Stimulated activated CD8-positive, alpha-beta memory T cell treated with anti-CD3 and anti-CD28 coated beads, Interleukin-4, amount 100 ng/mL, for 1 hour (primary cell): Measurements from ENCODE around the gene KCNE1.
"Not testable (repeated sequence)": the region's sequence is repeated elsewhere in the genome, so short reads cannot be mapped to it uniquely, and the experiment has no call there.

ENCODE experiments used
- DNase-seq, 2 donors: peaks; one replicate each; pipeline ENCODE4 v3.0.0-alpha.2; 2020; ENCODE audit warnings: low read depth in 2 of 2, low spot score in 1 of 2

Gene KCNE1

DNA sequence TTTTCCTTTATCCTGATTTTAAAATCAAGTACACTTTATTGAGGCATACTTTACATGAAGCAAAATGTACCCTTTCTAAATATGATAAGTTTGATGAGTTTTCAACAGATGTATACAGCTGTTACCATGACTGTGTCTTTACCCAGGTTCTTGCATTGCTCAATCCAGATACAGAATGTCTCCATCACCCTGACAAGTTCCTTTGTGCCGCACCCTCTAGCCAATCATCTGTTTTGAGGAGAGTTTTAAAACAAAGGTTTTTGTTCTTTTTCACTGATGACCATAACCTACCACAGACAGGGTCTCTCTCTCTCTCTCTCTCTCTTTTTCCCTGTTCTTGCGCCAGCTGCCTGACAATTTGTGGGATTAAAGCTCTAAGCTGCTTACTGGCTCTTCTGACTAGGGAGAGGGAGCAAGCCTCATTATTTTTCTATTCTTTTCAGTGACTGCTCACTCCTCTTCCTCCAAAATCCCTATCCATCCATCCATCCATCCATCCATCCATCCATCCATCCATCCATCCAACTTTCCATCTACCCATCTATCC, 1.2 kb upstream of the KCNE1 start:
- DNase-seq, result no peak

DNA sequence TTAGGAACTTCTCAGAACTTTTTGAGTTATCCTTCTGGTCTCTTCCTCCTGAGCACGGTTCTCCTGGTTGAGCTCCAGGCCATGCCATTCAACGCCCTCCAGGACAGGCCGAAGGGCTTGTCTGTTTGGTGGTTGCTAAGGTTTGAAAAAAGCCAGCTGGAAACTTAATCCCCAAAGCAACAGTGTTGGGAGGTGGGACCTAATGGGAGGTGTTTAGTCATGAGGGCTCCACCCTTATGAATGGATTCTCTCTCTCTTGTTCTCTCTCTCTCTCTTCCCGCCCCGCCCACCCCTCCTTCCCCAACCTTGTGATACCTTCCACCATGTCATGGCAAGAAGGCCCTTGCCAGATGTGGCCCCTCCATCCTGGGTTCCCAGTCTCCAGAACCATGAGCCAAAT, 829 bp downstream of the KCNE1 start:
- DNase-seq, result no peak

DNA sequence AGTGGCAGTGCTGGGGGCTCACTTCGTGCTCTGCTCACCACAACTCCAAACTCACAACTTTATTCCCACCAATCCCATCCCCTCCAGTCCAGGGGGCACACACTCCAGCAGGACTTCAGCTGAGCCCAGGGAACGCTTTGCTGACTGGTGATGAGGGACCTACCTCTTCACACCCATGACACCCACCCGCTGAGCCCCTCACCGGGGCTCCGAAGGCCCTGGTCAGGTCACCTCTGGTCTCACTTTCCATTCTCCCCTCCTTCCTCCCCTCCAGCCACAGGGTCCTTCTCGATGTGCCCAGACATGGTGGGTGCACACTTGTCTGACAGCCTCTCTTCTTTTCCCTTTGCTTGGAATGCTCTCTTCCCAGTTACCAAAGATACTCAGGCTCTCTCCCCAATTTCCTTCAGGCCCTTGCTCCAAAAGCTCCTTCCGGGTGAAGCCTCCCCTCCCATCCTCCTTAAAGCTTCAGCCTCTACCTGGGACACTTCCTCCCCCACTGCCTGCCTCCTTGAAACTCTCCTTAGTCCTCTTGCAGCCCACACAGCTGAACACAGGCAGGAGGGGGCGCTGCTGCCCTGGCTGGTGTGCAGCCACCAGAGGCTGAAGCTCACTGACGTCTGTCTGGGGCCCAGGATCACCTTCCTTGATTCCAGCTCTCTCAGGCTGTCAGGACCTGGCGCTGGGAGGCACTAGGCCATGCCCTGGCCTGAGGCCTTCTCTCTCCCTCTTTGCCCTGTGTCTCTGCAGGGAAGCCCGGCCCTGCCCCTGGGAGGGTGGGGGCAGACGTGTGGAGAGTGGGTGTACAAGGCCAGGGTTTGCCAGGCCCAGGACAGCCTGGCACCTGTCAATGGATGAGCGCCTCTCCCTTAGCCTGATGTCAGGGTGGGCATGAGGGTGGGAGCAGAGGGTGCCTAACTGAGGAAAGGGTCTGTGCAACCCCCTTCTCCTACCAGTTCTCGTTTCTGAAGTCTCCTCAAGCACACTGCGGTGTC, 1.6 kb downstream of the KCNE1 start:
- DNase-seq, result no peak

DNA sequence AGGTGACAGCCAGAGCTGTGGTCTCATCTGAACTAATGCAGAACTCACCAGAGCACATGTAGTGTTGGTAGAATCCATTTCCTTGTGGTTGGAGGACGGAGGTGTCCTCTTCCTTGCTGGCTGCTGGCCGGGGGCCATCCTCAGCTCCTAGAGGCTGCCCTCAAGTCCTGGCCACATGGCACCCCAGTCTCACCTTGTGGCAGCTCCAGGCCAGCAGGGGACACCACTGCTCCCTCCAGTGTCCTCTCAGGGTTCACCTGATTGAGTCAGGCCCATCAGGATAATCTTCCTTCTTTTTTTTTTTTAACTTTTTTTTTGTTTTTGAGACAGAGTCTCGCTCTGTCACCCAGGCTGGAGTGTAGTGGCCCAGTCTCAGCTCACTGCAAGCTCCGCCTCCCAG, 2.9 kb downstream of the KCNE1 start:
- DNase-seq, result no peak

DNA sequence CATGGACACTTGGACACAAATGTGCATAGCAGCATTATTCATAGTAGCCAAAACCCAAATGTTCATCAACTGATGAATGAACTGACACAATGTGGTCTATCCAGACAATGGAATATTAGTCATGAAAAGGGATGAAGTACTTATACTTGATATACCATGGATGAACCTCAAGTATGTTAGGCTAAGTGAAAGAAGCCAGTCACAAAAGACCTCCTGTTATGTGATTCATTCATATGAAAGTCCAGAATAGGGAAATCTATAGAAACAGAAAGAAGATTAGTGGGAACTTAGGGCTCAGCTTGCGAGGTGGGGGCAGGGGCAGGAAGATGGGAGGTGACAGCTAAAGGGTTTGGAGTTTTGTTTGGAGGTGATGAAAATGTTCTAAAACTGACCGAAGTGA, 7.4 kb downstream of the KCNE1 start:
- DNase-seq, result no peak

DNA sequence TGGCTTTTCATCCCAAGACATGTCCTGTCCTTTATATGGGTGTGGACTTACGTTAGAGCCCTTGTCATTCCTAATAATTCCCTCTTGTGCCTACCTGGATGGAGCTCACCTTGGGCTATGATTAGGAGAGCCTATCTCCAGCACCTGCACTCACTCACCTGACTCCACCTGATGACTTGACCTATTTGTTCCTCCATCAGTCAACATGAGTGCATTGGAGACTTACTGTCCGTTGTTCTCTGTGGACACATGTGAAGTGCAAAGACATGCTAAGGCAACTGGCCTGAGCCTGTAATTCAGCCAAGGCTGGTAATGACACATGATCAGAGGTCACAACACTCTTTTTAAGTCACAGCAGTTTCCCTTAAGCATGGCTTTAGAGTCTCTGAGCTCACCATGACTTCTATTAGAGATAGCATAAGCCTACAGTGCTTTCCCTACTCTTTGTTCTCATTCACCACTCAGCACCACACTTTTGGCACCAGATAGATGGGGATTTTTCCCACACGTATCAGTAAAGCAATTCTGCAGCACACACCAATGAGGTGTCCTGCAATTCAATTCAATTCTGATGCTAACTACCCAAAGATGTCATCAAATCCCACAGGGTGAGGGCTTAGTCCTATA, 9.4 kb downstream of the KCNE1 start:
- no peak for DNase-seq

DNA sequence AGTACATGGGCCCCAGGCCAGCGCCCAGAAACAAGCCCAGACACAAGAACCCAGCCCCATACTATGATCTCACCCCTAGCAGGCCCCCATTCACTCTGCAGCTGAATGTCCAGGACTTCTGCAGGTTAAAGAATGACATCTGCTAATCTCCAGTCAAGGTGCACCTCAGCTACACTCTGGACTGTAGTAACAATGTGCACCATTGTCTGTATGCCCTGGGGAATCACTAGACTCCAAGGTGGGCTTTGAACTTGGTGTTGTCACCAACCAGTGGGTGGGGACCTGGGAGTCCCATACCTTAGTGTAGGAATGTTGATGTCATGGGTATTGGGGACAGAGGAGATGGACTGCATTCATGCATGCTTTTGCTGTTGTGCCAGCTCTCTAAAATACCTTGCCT, 10.3 kb downstream of the KCNE1 start:
- DNase-seq, result no peak

DNA sequence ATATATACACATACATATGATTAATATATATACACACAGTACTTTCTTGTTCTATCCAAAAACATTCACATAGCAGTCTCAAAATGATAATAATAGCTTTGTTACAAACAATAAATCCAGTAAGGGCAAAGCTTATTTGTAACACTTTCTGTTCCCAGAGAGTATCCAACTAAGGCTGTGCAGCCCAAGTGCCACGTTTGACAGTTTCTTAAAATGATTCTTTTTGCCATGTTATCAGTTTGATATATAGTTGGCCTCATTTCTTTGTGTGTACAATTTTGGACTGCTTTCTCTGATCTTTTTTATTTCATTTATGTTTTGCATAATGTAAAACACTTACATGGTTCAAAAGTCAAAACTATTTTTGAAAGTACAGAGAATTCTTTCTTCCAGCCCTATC, 11.8 kb downstream of the KCNE1 start:
- no peak for DNase-seq

DNA sequence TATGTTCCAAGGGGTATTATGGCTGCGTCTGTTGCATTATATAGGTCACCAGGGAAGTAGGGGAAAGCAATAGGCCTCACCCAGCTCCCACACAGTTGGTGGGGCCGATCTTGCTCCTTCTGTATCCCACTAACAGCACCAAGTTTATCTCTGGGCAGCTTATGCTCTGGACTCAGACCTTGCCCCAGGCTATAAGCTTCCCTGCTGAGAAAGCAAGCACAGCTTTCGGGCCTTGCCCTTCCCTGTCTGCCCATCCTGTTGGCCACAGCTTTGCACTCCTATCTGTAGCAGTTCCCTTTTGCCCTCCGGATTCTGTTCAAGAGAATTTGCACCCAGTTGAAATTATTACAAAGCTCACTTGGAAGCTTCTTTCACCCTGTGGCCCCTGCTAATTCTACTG, 12.9 kb downstream of the KCNE1 start:
- no peak for DNase-seq

DNA sequence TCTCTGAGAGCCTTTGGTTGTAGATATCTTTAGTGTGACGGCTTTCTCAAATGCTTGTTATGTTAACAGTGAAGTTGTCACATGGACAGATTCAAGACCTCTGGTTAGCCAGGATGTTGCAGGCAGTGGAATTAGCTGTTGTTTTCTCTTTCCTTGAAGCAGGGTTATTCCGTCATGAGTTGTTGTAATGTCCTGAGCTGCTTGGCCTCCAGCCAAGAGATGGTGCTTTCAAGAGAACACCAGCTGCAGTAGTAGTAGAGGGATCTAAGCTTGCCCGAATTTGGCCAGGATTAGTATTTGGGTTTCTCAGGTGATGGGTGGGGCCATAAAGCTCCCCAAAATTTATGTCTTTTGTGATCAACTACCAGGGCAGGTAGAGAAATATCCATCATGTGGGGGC, 13.4 kb downstream of the KCNE1 start:
- DNase-seq, result no peak

DNA sequence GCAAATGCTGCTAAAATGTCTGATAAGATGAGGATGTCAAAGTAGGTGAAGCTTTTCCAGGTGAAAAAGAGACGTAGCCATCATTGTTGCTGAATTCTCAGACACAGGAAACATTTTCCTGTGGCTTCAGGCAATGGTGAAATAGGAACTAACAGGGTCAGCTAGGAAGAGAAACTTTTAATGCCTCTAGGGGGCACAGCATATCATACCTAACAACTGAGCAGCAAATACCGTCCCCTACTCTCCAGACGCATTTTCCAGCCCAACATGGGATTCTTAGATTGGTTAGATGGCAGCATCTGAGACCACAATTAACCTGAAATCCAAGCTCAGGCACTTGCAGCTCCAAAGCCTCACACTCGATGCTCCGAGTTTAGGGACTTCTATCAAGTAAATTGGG, 28.2 kb downstream of the KCNE1 start:
- DNase-seq, result not testable (repeated sequence)

DNA sequence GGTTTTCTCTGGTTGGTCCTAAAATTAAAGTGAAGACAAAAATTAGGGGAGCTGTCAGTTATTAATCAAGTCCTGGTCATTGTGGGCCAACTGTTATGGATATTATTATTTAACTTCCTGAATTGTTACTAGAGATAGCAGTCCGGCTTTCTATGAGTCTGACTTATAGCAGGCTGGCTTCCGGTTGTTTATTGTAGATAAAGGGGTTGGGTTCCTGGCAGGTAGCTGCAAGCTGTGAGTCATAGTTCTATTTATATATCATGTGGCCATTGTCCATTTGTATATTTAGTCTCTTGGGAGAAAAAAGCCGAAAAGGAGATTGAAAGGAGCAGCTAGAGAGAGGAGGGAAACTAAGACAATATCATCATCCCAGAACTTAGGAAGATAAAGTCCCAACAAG, 28.6 kb downstream of the KCNE1 start:
- DNase-seq, result not testable (repeated sequence)

DNA sequence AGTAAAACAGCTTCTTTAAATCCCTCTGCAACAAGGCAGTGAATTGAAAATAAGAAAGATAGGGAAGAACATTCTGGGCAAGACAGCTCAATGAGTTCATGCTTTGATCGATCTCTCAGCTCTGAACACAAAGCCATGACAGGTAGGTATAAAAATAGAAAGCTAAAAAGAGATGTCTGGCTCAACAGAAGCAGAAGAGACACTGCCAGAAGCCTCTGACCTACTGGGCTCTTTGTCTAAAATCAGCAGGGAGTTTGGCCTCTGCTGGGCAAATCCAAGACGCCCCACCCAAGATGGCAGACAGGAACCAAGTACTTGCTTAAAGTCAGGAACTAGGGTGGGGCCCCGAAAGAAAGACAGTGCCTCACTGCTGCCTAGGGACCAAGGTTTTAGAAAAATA, 44.7 kb downstream of the KCNE1 start:
- DNase-seq, result not testable (repeated sequence)

DNA sequence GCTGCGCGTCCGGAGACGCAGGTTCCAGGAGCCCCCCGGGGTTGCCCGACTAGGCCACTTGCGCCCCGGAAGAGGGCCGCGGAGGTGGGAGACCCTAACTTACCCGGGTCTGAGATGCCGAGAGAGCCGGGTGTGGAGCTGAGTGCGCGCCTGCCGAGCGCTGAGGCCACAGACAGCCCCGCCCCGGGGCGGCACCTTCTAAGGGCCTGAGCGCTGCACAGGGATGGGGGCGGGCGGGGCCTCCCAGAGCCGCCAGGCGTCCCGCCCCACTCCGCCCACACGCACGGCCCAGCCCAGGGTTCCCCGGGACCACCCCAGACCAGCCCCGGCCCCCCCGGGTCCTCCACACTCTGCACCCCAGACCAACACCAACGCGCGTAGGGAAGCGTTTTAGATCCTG, 52.6 kb downstream of the KCNE1 start:
- not testable (repeated sequence) for DNase-seq

DNA sequence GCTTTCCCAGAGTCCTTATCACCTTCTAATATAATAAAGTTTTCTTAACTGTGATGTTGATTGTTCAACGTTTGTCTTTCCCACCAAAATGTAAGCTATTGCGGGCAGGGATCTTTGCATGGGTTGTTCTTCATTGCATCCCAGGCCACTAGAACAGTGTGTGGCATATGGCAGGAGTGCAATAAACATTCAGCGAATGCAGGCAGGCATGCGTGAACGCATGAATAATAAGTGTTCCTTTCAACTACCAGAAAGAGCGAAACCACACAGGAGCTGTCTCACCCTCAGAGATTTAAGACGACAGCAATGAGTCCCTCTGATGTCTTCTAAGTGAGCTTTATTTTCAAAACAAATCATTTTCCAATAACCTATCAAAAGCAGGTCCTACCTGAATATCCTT, 53.7 kb downstream of the KCNE1 start:
- DNase-seq, result not testable (repeated sequence)

DNA sequence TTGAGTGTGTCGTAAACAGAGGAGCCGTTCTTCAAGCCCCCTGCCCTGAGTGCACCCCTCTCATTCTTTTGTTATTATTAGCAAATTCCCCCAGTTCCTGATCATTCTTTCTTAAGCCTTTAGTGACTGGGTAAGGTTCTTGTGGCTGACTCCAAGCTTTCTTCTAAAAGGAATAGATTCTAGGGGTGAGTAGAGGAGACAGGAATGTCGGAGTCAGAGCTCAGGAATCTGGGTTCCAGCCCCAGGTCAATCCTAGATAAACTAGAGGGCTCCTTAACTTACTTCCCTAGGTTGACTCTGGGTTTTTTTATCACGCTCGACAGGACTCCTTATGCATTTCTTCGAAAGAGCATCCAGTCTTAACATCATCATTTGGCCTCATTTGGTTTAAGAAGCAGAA, 55.8 kb downstream of the KCNE1 start:
- DNase-seq, result not testable (repeated sequence)

DNA sequence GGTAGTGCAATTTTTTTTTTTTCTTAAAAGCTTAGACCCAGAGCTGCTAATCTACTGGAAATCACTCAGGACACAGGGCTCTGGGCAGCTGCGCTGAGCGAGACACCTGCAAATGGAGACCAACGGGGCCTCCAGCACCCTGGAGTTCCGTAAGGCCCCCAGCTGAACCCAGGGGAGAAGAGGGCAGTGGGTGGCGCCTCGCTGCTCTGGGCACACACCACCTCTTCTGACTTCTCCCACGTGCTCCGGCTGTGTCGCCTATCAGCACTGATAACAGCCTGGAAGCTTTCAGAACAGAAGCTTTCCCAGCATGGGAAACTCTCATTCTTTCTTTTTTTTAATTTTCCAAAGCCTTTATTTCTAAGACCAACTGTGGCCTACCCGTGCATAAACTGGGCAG, 56.4 kb downstream of the KCNE1 start:
- DNase-seq, result not testable (repeated sequence)

DNA sequence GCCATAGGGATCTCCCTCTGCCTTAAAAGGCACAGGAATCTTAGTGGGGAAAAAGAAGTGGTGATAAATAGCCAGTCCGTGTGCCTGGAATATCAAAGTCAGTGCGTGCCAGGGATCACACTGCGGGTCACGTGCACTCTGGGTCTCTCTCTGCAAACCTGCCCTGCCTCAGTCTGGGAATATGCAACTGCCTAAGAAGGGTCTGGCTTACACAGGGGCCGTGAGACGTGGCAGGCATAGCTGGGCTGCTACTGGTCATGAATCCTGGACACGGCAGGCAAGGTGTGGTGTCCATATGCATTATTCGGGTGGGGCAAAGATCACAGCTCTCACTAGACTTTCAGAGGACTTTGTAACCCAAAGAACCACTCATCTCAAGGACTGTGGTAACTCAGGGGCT, 65.0 kb downstream of the KCNE1 start:
- not testable (repeated sequence) for DNase-seq

DNA sequence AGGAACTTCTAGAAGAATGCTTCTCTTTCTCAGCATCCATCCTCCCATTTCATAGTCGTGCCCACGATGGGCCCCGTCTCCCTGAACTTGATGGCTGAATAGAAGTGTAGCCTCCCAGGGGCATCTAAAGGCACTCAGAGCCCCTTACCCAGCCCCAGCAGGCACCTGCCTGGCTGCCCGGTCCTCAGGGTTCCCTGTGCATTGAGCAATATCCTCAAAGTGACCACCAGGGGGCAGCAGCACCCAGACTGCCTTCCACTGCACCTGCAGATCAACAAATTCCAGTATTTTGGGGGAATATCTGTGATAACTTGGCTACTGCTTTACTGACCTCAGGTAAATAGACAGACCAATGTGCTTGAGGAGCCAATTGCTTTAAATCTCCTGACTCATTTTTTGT, 68.5 kb downstream of the KCNE1 start:
- not testable (repeated sequence) for DNase-seq

DNA sequence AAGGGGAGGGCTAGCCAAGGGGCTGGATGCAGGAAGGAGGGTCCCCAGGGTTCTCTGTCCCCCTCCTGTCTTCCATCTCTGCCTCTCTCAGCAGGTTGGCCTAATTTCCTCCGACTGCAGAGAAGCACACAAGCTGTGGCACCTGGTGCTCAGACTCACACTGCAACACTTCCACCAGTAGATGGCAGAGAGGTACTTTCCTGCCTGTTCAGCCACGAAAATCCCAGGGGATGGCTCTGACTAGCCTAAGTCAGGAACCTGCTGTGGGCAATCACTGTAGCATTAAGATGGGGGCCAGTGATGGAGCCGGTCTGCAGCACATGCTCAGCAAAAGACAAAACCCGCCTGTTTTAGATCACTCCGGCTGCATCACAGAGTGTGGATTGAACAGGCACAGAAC, 82.3 kb downstream of the KCNE1 start:
- DNase-seq, result not testable (repeated sequence)

DNA sequence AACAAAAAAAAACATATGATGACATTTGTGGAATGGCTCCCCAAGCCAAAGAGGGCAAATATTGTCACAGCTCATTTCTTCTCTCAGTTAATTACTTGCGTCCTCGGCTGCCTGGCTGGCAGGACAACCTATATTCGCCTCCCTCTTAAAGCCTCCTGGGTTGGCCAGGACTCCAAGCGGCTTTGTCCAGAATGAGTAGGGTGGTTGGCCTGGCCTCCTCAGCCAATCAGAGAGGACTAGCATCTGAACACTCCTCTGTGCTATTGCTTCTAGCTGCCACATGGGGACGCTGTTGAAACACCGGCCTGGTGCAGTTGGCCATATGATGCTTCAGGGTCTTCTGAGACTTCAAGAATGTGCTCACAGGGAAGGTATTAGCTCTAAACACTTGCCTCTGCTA, 83.6 kb downstream of the KCNE1 start:
- DNase-seq, result not testable (repeated sequence)

DNA sequence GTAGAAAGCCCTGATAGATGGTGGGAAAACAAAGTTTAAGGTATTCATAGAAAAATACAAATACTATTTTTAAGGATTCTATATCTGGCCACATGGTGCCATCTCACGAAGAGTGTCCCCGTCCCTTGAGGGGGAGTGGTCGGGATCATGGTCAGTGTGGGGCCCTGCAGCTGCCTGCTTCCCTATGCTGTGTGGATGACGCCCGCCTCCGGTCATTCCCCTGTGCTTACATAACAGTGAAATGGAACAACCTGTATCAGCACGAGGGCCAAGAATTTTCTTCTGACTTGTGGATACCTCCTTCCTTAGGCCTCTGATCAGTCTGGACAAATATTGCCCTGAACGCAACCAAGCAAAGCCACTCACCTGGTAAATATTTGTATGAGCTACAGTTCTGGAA, 84.7 kb downstream of the KCNE1 start:
- not testable (repeated sequence) for DNase-seq
